Adrenal gland (tissue), 12 donors: ENCODE results near the gene TEX14. TPM values are rescaled to one million over a fixed set of nuclear protein-coding genes. Genes with fewer than 3 reads are reported as not detected.
A peak's percentile ranks its signal among the peaks of the same experiment; 100 is the strongest.

Experiments
- DNase-seq, 7 donors: peaks; one replicate each; pipeline ENCODE4 v3.0.0-alpha.2; 2019 to 2020
- H3K27ac ChIP-seq, 5 donors: fragments of 200-600 bp; sonication (generic) in 4 of 5; 1 replicate in 3 of 5; 2 replicates in 2 of 5; pipeline versions ENCODE4 v1.5.1 to v1.8.0; 2016 to 2020; ENCODE audit warnings: mild to moderate bottlenecking in 1 of 5
- H3K27me3 ChIP-seq: fragments of 200-600 bp; 2 replicates; pipeline ENCODE4 v1.8.0; 2021
- H3K36me3 ChIP-seq, 2 donors: fragments of 200-600 bp; replicated peaks in 1 of 2; 1 replicate in 1 of 2; 2 replicates in 1 of 2; pipeline versions ENCODE4 v1.5.1 to v1.8.0; 2018 to 2022
- H3K4me1 ChIP-seq, 2 donors: fragments of 200-600 bp; replicated peaks in 1 of 2; 1 replicate in 1 of 2; 2 replicates in 1 of 2; pipeline versions ENCODE4 v1.5.1 to v1.8.0; 2018 to 2021
- H3K4me3 ChIP-seq, 4 donors: fragments of 200-600 bp; sonication (generic) in 3 of 4; one replicate each; pipeline ENCODE4 v1.5.1; 2016 to 2018
- H3K9me3 ChIP-seq, 3 donors: fragments of 200-600 bp; sonication (generic) in 1 of 3; replicated peaks in 1 of 3; 1 replicate in 2 of 3; 2 replicates in 1 of 3; pipeline versions ENCODE4 v1.5.1 to v1.8.0; 2016 to 2021
- CTCF ChIP-seq, 6 experiments: fragments of 450-650 bp in 4 of 6; fragments of 200-600 bp in 2 of 6; sonication (generic) in 1 of 6; IDR thresholded peaks; 1 replicate in 5 of 6; 2 replicates in 1 of 6; pipeline versions ENCODE4 v1.5.1 to v1.8.0; 2016 to 2021; ENCODE audit warnings: antibody characterized with exemption in 6 of 6, mild to moderate bottlenecking in 2 of 6, moderate library complexity in 1 of 6
- POLR2A ChIP-seq, 2 donors: fragments of 450-650 bp; IDR thresholded peaks; one replicate each; pipeline ENCODE4 v1.6.1; 2017; ENCODE audit warnings: antibody characterized with exemption in 2 of 2, mild to moderate bottlenecking in 2 of 2, moderate library complexity in 1 of 2
- WGBS, 4 donors: extraction: QIAGEN DNeasy Blood & Tissue Kit in 2 of 4; methylation state at CpG; one replicate each; pipeline versions ENCODE4 v1.1.5 to v1.1.7; 2013 to 2017; 5-methylcytosine and 5-hydroxymethylcytosine counted together
- intact Hi-C, 2 donors: fragments of 100-400 bp; cut with DNase I; formaldehyde crosslinking; loops; one replicate each; pipeline versions ENCODE4 v1.14.1 to v1.15.0; 2022 to 2023
- polyA plus RNA-seq, 3 donors: library from polyadenylated mRNA; stranded (reverse); fragments of 200-250 nt in 2 of 3; fragments of 350-450 nt in 1 of 3; fragmentation: Illumina TruSeq in 1 of 3; extraction: RNeasy Lipid Tissue Mini Kit (QIAGEN cat#74804) in 1 of 3; gene quantifications; one replicate each; pipeline ENCODE4 v1.2.3, GENCODE V29; 2013 to 2014
- small RNA-seq, 2 donors: library from RNA; depleted of rRNA; stranded (forward); fragments of <200 nt; gene quantifications; one replicate each; pipeline ENCODE3, GENCODE V24; 2016
- total RNA-seq, 9 donors: library from RNA; depleted of rRNA in 4 of 9; stranded (reverse); fragments of >200 nt in 4 of 9; fragments of 120-200 nt in 1 of 9; fragmentation: NEBNext Ultra II Directional in 1 of 9; extraction: Animal tissue kit (Norgen Biotek cat#: 25700) in 1 of 9; gene quantifications; one replicate each; pipeline versions ENCODE4 v1.1.0 to v1.2.4, GENCODE V29; 2013 to 2023
- donor health status: healthy with polysubstance abuse.
- donor health status: Bipolar disorder and iron deficiency.
- donor health status: DM: yes; HTN: yes; CAD: no.
- donor health status: DM: no; HTN: no; CAD: no.
- donor health status: DM: no; HTN: no; CAD: no.
- donor health status: DM: yes; HTN: yes; CAD: no.

Gene TEX14
- total and polyA plus RNA-seq, 12 donors: 0.10 to 0.97 (median 0.30) TPM; not detected in 1

DNA sequence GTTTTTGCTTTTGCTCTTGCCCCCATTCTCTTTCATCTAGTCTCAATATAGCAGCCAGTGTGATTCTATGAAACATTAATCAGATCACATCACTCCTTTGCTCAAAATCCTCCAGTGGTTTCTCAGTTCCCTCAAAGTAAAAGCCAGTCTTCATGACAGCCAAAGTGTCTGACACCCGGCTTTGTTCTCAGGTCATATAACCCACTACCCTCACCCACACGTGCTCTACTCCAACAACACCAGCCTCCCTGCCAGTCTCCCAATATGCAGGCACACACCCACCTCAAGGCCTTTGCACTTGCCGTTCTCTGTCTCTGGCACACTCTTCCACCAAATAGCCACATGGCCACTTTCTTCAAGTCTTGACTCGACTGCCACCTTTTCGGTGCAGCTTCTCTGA lies 181.8 kb downstream of the TEX14 start:
- Histone ChIP-seq H3K27me3 (no peaks in the 10 kb centered on the region), H3K36me3 (peaks cover 0 to 76% of the 10 kb centered on the region in 2 donors), H3K9me3 (no peaks in the 10 kb centered on the region), H3K27ac (no peak overlapping the region), H3K4me1 (peaks cover 9 to 22% of the 10 kb centered on the region in 2 donors), H3K4me3 (no peak overlapping the region)
- DNase-seq: no peak
- TF ChIP-seq POLR2A (IDR thresholded peaks at IDR 0.05): no peak
- TF ChIP-seq CTCF (IDR thresholded peaks at IDR 0.05): no peak
- intact Hi-C loops: no loop called here
- 87 to 92% (median 90%) methylated on average over 5 of the region's 5 CpGs for WGBS, 4 donors

GRCh38 chr17:58508341-58509067 lies 183.3 kb downstream of the TEX14 start:
- Histone ChIP-seq H3K9me3 (no peaks in the 10 kb centered on the region), H3K27ac (peak overlapping the region in 2 of 5 donors; percentile 9 to 73), H3K36me3 (peaks cover 0 to 92% of the 10 kb centered on the region in 2 donors), H3K4me3 (no peak overlapping the region), H3K4me1 (peaks cover 2 to 11% of the 10 kb centered on the region in 2 donors), H3K27me3 (no peaks in the 10 kb centered on the region)
- peak in 1 of 7 donors; percentile 47 for DNase-seq
- intact Hi-C loops: no loop called here
- WGBS, 4 donors: 72 to 88% (median 84%) methylated on average over 10 of the region's 10 CpGs
- TF ChIP-seq POLR2A (IDR thresholded peaks at IDR 0.05) (no peak), CTCF (IDR thresholded peaks at IDR 0.05) (no peak)

DNA sequence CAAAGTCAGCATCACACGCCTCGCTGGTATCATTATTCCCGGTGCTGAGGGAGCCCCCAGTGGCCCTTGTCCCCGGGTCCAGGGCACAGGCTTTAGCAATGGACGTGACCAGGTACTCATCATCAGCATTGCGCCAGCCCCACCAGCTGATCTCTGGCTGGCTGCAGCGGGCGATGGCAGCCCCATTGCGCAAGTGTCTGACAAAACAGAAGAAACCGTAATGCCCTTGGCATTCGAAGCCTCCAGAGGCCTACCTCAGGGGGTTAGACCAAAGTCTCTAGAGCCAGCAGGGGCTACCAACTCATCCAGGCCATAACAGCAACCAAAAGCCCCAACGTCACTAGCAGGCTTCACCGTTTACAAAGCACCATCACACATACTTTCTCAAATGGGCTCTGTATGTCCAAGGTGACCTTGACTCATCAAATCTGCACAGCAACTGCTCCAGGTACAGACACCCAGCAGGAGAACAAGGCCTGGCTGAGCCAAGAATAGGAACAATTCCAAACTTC lies 184.7 kb downstream of the TEX14 start:
- Histone ChIP-seq H3K4me1 (peaks cover 0 to 6% of the 10 kb centered on the region in 2 donors), H3K27me3 (no peaks in the 10 kb centered on the region), H3K27ac (peak overlapping the region in 2 of 5 donors; percentile 27 to 73), H3K4me3 (no peak overlapping the region), H3K36me3 (peaks cover 0 to 99% of the 10 kb centered on the region in 2 donors), H3K9me3 (no peaks in the 10 kb centered on the region)
- TF ChIP-seq POLR2A (IDR thresholded peaks at IDR 0.05) (no peak), CTCF (IDR thresholded peaks at IDR 0.05) (no peak)
- 56 to 87% (median 73%) methylated on average over 7 to 13 of the region's 13 CpGs for WGBS, 4 donors
- peak in 6 of 7 donors; percentile 59 to 72 (median 67) for DNase-seq
- intact Hi-C loops: no loop called here

Small RNA genes within 50 kb of the gene (small RNA-seq; reads per million reads assigned to genes)
- gene AC011195.1 (0 reads per million in 2 donors), gene RF00012 (0 reads per million in 2 donors), gene RNU1-108P (0 reads per million in 2 donors), gene RNU1-52P (0 to 0.17 reads per million in 2 donors), gene RNU1-85P (0 reads per million in 2 donors)

Other genes starting within 250 kb of the TEX14 start
- gene HSF5, start 203.6 kb downstream of the TEX14 start, total RNA-seq: under 1 TPM in 1 of 9 donors, not detected in 8; 0.11 TPM
- gene HSF5, start 203.6 kb downstream of the TEX14 start, polyA plus RNA-seq: under 1 TPM; 0.03 to 0.08 (median 0.04) TPM
- gene MTMR4, start 177.4 kb downstream of the TEX14 start, total RNA-seq: 10 to 100 TPM; 36.4 to 85.2 (median 44.9) TPM
- 10 to 100 TPM; 11.4 to 43.1 (median 17.0) TPM for gene MTMR4, start 177.4 kb downstream of the TEX14 start, polyA plus RNA-seq
- 10 to 100 TPM; 11.7 to 45.7 (median 31.0) TPM for gene RAD51C, start 557 bp upstream of the TEX14 start, total RNA-seq
- gene RAD51C, start 557 bp upstream of the TEX14 start, polyA plus RNA-seq: 10 to 100 TPM; 29.7 to 60.2 (median 30.3) TPM
- gene PPM1E, start 63.8 kb upstream of the TEX14 start, total RNA-seq: 10 to 100 TPM in 7 of 9 donors, 1 to 10 TPM in 2; 7.3 to 22.7 (median 13.2) TPM
- gene PPM1E, start 63.8 kb upstream of the TEX14 start, polyA plus RNA-seq: 10 to 100 TPM in 1 of 3 donors, 1 to 10 TPM in 2; 1.8 to 11.8 (median 2.6) TPM